Calu3 (cell line): Measurements from ENCODE around the gene SLC35B1. TPM values are rescaled to one million over a fixed set of nuclear protein-coding genes. Genes with fewer than 3 reads are reported as not detected.

Experiments used
- BruUV-seq: library from RNA; stranded (reverse); fragments of 400-500 nt; replicated peaks from 2 replicates; lab custom pipeline; 2021; lab: Mats Ljungman, UMichigan
- CTCF ChIA-PET: fragments of 300-600 bp; sonication (Branson Sonifier 250); formaldehyde crosslinking; loops from one replicate; lab custom pipeline; 2022; ENCODE audit warnings: antibody characterized with exemption; lab: Charles Lee
- DNase-seq: peaks from one replicate; pipeline ENCODE4 v3.0.0; 2022
- H3K27ac Mint-ChIP-seq: one replicate; pipeline ENCODE4 v1.8.0; 2022; ENCODE audit warnings: mixed read lengths; ENCODE audit not compliant: unreplicated experiment
- H3K27me3 Mint-ChIP-seq: one replicate; pipeline ENCODE4 v1.8.0; 2022; ENCODE audit warnings: mixed read lengths; ENCODE audit not compliant: unreplicated experiment
- H3K36me3 Mint-ChIP-seq: one replicate; pipeline ENCODE4 v1.8.0; 2022; ENCODE audit warnings: mild to moderate bottlenecking, moderate library complexity, mixed read lengths; ENCODE audit not compliant: insufficient read depth, unreplicated experiment
- H3K4me1 Mint-ChIP-seq: one replicate; pipeline ENCODE4 v1.8.0; 2022; ENCODE audit warnings: mild to moderate bottlenecking, low read depth, mixed read lengths; ENCODE audit not compliant: unreplicated experiment
- H3K4me3 Mint-ChIP-seq: one replicate; pipeline ENCODE4 v1.8.0; 2022; ENCODE audit warnings: mild to moderate bottlenecking, low read depth, moderate library complexity, mixed read lengths; ENCODE audit not compliant: unreplicated experiment
- H3K9me3 Mint-ChIP-seq: one replicate; pipeline ENCODE4 v1.8.0; 2022; ENCODE audit warnings: low read depth, mixed read lengths; ENCODE audit not compliant: unreplicated experiment
- CTCF ChIP-seq: fragments of 200-600 bp; IDR thresholded peaks from one replicate; pipeline ENCODE4 v1.8.0; 2022; ENCODE audit warnings: antibody characterized with exemption; ENCODE audit not compliant: unreplicated experiment
- intact Hi-C: fragments of 100-400 bp; cut with micrococcal nuclease; formaldehyde crosslinking; loops from one replicate; pipeline ENCODE4 v1.10.0; 2022; ENCODE audit not compliant: unreplicated experiment
- total RNA-seq: library from RNA; stranded (reverse); gene quantifications from 2 replicates; pipeline ENCODE4 v1.2.3, GENCODE V29; 2022

SLC35B1 gene
- total RNA-seq, 1 experiment from 2014 or later = 117 TPM

- no peaks in the 10 kb centered on the region for H3K27me3 Mint-ChIP-seq
- no peaks in the 10 kb centered on the region for H3K9me3 Mint-ChIP-seq
- no peaks in the 10 kb centered on the region for H3K4me1 Mint-ChIP-seq
- DNase-seq = no peak
- H3K27ac Mint-ChIP-seq = no peak overlapping the region
- no peak for TF ChIP-seq CTCF
- H3K36me3 Mint-ChIP-seq = no peaks in the 10 kb centered on the region
- no peak overlapping the region for H3K4me3 Mint-ChIP-seq
- CTCF ChIA-PET = interaction anchor here (0.6 to 1.5 kb wide), 3 partner anchors 9 to 460 kb away, joined by 3 read pairs; partner anchors contain the start of gene FAM117A
- intact Hi-C loops = no loop called here
- BruUV-seq = no TSS peak
Measured at GRCh38 chr17:49755663-49756283, 48.0 kb upstream of the SLC35B1 start.

DNA sequence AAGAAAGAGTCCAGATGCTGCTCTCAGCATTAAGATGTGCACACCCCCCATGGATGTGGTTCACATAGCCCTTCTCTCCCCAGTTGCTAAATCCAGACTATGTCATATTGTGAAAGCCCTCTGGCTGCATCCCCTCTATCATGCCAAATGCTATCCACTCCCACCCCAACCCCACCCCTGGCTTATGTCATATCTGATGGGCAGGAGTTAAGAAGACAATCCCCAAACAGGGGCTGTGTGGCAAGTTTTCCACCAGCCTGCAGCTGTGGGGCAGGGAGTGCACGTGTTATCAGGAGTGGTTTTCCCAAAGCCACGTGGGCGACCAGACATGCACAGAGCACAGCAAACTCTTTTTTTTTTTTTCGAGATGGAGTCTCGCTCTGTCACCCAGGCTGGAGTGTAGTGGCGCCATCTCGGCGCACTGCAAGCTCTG is 46.2 kb upstream of the SLC35B1 start:
- BruUV-seq = no TSS peak
- DNase-seq = no peak
- Mint-ChIP-seq H3K4me3 (no peak overlapping the region), H3K36me3 (no peaks in the 10 kb centered on the region), H3K27ac (no peak overlapping the region), H3K4me1 (no peaks in the 10 kb centered on the region), H3K9me3 (no peaks in the 10 kb centered on the region), H3K27me3 (no peaks in the 10 kb centered on the region)
- intact Hi-C loops = no loop called here
- TF ChIP-seq CTCF = no peak
- CTCF ChIA-PET = interaction anchor here (0.6 kb wide), 1 partner anchor 32 kb away, joined by 4 read pairs; no protein-coding TSS in a partner anchor

GRCh38 chr17:49752508-49752907 is 44.7 kb upstream of the SLC35B1 start:
- no TSS peak for BruUV-seq
- Mint-ChIP-seq H3K36me3 (no peaks in the 10 kb centered on the region), H3K27me3 (no peaks in the 10 kb centered on the region), H3K4me3 (no peak overlapping the region), H3K4me1 (no peaks in the 10 kb centered on the region), H3K9me3 (no peaks in the 10 kb centered on the region), H3K27ac (no peak overlapping the region)
- intact Hi-C loops = no loop called here
- DNase-seq = no peak
- no peak for TF ChIP-seq CTCF
- CTCF ChIA-PET = interaction anchor here (0.6 kb wide), 2 partner anchors 45 to 1355 kb away, joined by 3 to 8 read pairs; partner anchors contain the start of gene SLC35B1

DNA sequence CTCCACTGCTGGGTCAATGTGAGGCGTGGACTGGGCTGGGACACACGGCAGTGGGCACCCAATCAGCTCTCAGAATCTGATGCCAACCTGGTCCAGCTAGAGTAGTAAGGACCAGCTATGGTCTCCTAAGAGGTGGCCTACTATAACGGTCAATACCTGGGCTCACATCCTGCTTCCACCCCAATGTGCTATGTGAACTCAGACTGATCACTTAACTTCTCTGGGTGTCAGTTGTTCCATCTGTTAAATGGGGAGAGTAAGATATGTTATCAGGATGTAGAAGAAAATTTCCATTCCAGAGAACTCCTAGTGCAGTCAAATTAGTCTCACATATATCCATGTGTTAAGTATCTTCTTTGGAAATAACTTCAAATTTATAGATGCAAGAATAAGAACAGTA is 42.0 kb upstream of the SLC35B1 start:
- H3K36me3 Mint-ChIP-seq = no peaks in the 10 kb centered on the region
- CTCF ChIA-PET = interaction anchor here (0.7 kb wide), 1 partner anchor 15 kb away, joined by 5 read pairs; no protein-coding TSS in a partner anchor
- intact Hi-C loops = no loop called here
- BruUV-seq = no TSS peak
- no peak overlapping the region for H3K27ac Mint-ChIP-seq
- no peak for TF ChIP-seq CTCF
- H3K4me1 Mint-ChIP-seq = no peaks in the 10 kb centered on the region
- H3K27me3 Mint-ChIP-seq = no peaks in the 10 kb centered on the region
- no peak for DNase-seq
- no peaks in the 10 kb centered on the region for H3K9me3 Mint-ChIP-seq
- H3K4me3 Mint-ChIP-seq = no peak overlapping the region
